HepG2 (cell line): ENCODE data around the gene LAPTM4A. TPM values are rescaled to one million over a fixed set of nuclear protein-coding genes. Genes with fewer than 3 reads are reported as not detected.

Source experiments
- ATF4 ChIP-seq, 2 experiments: fragments of 450-650 bp in 1 of 2; sonication (generic) in 1 of 2; formaldehyde crosslinking; IDR thresholded peaks; 2 replicates each; pipeline versions ENCODE4 v1.5.0 to v1.8.0; 2020 to 2022; ENCODE audit warnings: mild to moderate bottlenecking in 1 of 2, missing genetic modification reagents in 1 of 2
- FOSL1 ChIP-seq: sonication (generic); formaldehyde crosslinking; IDR thresholded peaks from 2 replicates; pipeline ENCODE4 v1.9.0; 2021; ENCODE audit warnings: missing genetic modification reagents, borderline replicate concordance
- FOXJ3 ChIP-seq: sonication (generic); formaldehyde crosslinking; IDR thresholded peaks from 2 replicates; pipeline ENCODE4 v1.4.0; 2020; ENCODE audit warnings: missing genetic modification reagents, mild to moderate bottlenecking, borderline replicate concordance
- HHEX ChIP-seq: IDR thresholded peaks from 2 replicates; pipeline ENCODE4 v1.6.1; 2016; ENCODE audit warnings: control low read depth
- HNRNPUL1 ChIP-seq: fragments of 200-400 bp; formaldehyde crosslinking; IDR thresholded peaks from 2 replicates; pipeline ENCODE4 v1.6.1; 2017; ENCODE audit warnings: low read depth, mild to moderate bottlenecking, low read length, moderate library complexity
- MAF1 ChIP-seq: sonication (generic); formaldehyde crosslinking; IDR thresholded peaks from 2 replicates; pipeline ENCODE4 v1.5.0; 2020; ENCODE audit warnings: missing genetic modification reagents, borderline replicate concordance
- MEIS1 ChIP-seq: sonication (generic); formaldehyde crosslinking; IDR thresholded peaks from 2 replicates; pipeline ENCODE4 v1.9.0; 2021; ENCODE audit warnings: mild to moderate bottlenecking, missing genetic modification reagents, moderate library complexity, borderline replicate concordance
- NFKBIZ ChIP-seq: IDR thresholded peaks from 2 replicates; pipeline ENCODE4 v1.6.1; 2018; ENCODE audit warnings: missing genetic modification reagents, missing compliant biosample characterization
- NR3C1 ChIP-seq: sonication (generic); formaldehyde crosslinking; IDR thresholded peaks from 2 replicates; pipeline ENCODE4 v1.4.0; 2020; ENCODE audit warnings: missing genetic modification reagents
- PHB2 ChIP-seq: fragments of 450-650 bp; IDR thresholded peaks from 2 replicates; pipeline ENCODE4 v1.6.1; 2018; ENCODE audit not compliant: partially characterized antibody
- PHF20 ChIP-seq: sonication (generic); formaldehyde crosslinking; IDR thresholded peaks from 2 replicates; pipeline ENCODE4 v1.5.0; 2020; ENCODE audit warnings: mild to moderate bottlenecking, missing genetic modification reagents
- RARG ChIP-seq: sonication (generic); formaldehyde crosslinking; IDR thresholded peaks from 2 replicates; pipeline ENCODE4 v1.4.0; 2020; ENCODE audit warnings: low read depth, mild to moderate bottlenecking, missing genetic modification reagents
- REXO4 ChIP-seq: sonication (generic); formaldehyde crosslinking; IDR thresholded peaks from 2 replicates; pipeline ENCODE4 v1.8.0; 2022; ENCODE audit warnings: missing genetic modification reagents, mild to moderate bottlenecking, borderline replicate concordance
- RFXAP ChIP-seq: sonication (generic); formaldehyde crosslinking; IDR thresholded peaks from 2 replicates; pipeline ENCODE4 v1.4.0; 2020; ENCODE audit warnings: missing genetic modification reagents, borderline replicate concordance
- SP4 ChIP-seq: sonication (generic); formaldehyde crosslinking; IDR thresholded peaks from 2 replicates; pipeline ENCODE4 v1.8.1; 2023; ENCODE audit warnings: mild to moderate bottlenecking, missing genetic modification reagents
- TGIF2 ChIP-seq: IDR thresholded peaks from 2 replicates; pipeline ENCODE4 v1.6.1; 2016; ENCODE audit warnings: control low read depth, missing compliant biosample characterization
- ZKSCAN5 ChIP-seq: sonication (generic); formaldehyde crosslinking; IDR thresholded peaks from 2 replicates; pipeline ENCODE4 v1.5.1; 2020; ENCODE audit warnings: mild to moderate bottlenecking, missing genetic modification reagents
- ZNF12 ChIP-seq: sonication (generic); formaldehyde crosslinking; IDR thresholded peaks from 2 replicates; pipeline ENCODE4 v1.5.0; 2020; ENCODE audit warnings: missing genetic modification reagents
- ZNF414 ChIP-seq: sonication (generic); formaldehyde crosslinking; IDR thresholded peaks from 2 replicates; pipeline ENCODE4 v1.5.0; 2020; ENCODE audit warnings: missing genetic modification reagents
- ZNF431 ChIP-seq: sonication (generic); formaldehyde crosslinking; IDR thresholded peaks from 2 replicates; pipeline ENCODE4 v1.9.0; 2022; ENCODE audit warnings: missing genetic modification reagents, low read depth, mild to moderate bottlenecking, borderline replicate concordance
- ZNF574 ChIP-seq: sonication (generic); formaldehyde crosslinking; IDR thresholded peaks from 2 replicates; pipeline ENCODE4 v1.4.0; 2020; ENCODE audit warnings: missing genetic modification reagents
- ZNF704 ChIP-seq: sonication (generic); formaldehyde crosslinking; IDR thresholded peaks from 2 replicates; pipeline ENCODE4 v1.8.1; 2023; ENCODE audit warnings: mild to moderate bottlenecking, inconsistent platforms, moderate library complexity, missing genetic modification reagents, borderline replicate concordance
- polyA plus RNA-seq, 8 experiments: library from polyadenylated mRNA; depleted of rRNA in 3 of 8; stranded (reverse) in 7 of 8; unstranded in 1 of 8; fragments of >200 nt; fragmentation: Illumina TruSeq in 4 of 8; extraction: Trizol in 4 of 8; gene quantifications; 2 replicates each; pipeline versions ENCODE4 v1.2.1 to v1.2.3, GENCODE V29; 2011 to 2016; ENCODE audit warnings: low read depth in 4 of 8, missing spikeins in 1 of 8, mixed read lengths in 1 of 8; ENCODE audit not compliant: insufficient read depth in 1 of 8
- total RNA-seq, 5 experiments: library from RNA; depleted of rRNA; stranded (reverse); fragments of >200 nt; fragmentation: Illumina TruSeq; extraction: Trizol; gene quantifications; 2 replicates each; pipeline ENCODE4 v1.2.3, GENCODE V29; 2016; ENCODE audit warnings: low read depth in 1 of 5
- TF ChIP-seq, protein P1 (sequence below): sonication (generic); formaldehyde crosslinking; IDR thresholded peaks from 2 replicates; pipeline ENCODE4 v1.5.1; 2020; ENCODE audit warnings: missing genetic modification reagents, mild to moderate bottlenecking, borderline replicate concordance

Gene LAPTM4A
- total and polyA plus RNA-seq, 2 of the 13 experiments (the other 11 are each of a cell fraction or from before 2014, with no cell fraction given), result 116 to 558 TPM

DNA sequence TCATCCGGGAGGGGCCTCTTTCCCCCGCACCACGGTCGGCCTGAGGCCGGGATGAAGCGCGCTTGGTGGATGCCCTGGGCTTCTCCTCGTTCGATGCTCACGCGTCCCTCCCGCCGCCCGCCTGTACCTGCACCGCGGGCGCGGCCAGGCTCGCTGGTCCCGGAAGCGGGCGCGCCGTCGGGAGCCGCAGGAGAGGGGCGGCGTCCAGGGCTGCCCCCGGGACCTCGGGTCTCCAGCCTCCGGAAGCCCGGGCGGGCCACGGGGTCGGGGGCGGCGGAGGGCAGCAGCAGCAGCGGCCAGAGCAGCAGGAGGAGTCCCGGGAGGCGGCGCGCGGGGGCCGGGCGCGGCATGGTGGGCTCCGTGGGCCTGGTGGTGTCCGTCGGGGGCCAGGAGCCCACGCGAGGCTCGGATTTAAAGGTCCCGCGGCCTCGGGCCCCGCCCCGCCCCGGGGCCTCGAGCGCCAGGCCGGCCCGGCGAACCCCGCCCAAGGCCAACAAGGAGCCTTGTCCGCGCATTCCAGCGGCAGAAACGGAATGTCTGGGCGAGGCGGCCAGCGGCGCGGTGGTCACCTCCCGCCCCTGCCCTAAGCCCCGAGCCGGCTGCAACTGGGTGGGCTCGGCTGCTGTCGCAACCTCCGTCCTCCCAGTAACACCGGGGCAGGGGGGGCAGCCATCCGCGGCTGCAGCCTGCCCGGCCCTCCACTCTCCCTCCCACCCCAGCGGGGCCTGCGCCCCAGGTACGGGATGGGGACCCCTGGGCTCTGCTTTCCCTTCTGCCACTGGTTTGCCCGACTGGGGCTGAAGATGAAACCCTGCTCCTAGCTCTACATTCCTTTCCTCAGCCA, 38.9 kb downstream of the LAPTM4A start, which contains the start of gene MATN3 (continued):
- TF ChIP-seq, protein P1, sequence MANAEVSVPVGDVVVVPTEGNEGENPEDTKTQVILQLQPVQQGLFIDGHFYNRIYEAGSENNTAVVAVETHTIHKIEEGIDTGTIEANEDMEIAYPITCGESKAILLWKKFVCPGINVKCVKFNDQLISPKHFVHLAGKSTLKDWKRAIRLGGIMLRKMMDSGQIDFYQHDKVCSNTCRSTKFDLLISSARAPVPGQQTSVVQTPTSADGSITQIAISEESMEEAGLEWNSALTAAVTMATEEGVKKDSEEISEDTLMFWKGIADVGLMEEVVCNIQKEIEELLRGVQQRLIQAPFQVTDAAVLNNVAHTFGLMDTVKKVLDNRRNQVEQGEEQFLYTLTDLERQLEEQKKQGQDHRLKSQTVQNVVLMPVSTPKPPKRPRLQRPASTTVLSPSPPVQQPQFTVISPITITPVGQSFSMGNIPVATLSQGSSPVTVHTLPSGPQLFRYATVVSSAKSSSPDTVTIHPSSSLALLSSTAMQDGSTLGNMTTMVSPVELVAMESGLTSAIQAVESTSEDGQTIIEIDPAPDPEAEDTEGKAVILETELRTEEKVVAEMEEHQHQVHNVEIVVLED (CRISPR knock-in tag), result peak; percentile 27; the same call in 1 of the 2 replicates
- TF ChIP-seq SP4 (CRISPR knock-in tag), result no peak
- TF ChIP-seq ZNF414 (CRISPR knock-in tag), result no peak
- TF ChIP-seq ZNF431 (CRISPR knock-in tag), result 0 out of 2 replicates have a peak, but pooled peaks have one; percentile 28
- no peak for TF ChIP-seq PHB2
- no peak for TF ChIP-seq MAF1
- TF ChIP-seq RARG, result no peak
- no peak for TF ChIP-seq ZNF704
- no peak for TF ChIP-seq HNRNPUL1
- TF ChIP-seq REXO4, result no peak
- TF ChIP-seq ATF4 (CRISPR knock-in tag; IDR thresholded peaks at IDR 0.05), result no peak
- no peak for TF ChIP-seq NFKBIZ
- TF ChIP-seq ZNF12 (CRISPR knock-in tag), result no peak
- no peak for TF ChIP-seq FOSL1 (CRISPR knock-in tag)
- TF ChIP-seq ZKSCAN5, result no peak
- peak; percentile 57 for TF ChIP-seq PHF20 (CRISPR knock-in tag)
- TF ChIP-seq HHEX (CRISPR knock-in tag), result no peak
- TF ChIP-seq TGIF2 (CRISPR knock-in tag), result peak; percentile 63; the same call in 1 of the 2 replicates
- TF ChIP-seq ZNF574 (CRISPR knock-in tag), result no peak; the same call in 1 of the 2 replicates
- no peak for TF ChIP-seq NR3C1 (CRISPR knock-in tag)
- no peak for TF ChIP-seq MEIS1
- TF ChIP-seq FOXJ3 (CRISPR knock-in tag), result no peak
- TF ChIP-seq RFXAP (CRISPR knock-in tag), result no peak
